Gastrocnemius medialis (tissue), 4 donors: ENCODE data around the gene IGF1R. TPM values are rescaled to one million over a fixed set of nuclear protein-coding genes. Genes with fewer than 3 reads are reported as not detected.

Experiments
- ATAC-seq, 2 donors: fragments of 150-250 bp; one replicate each; pipeline ENCODE4 v1.9.1; 2016
- DNase-seq, 2 donors: peaks; one replicate each; pipeline ENCODE4 v3.0.0-alpha.2; 2019
- H3K27ac ChIP-seq, 4 donors: fragments of 200-600 bp; sonication (generic); 1 replicate in 1 of 4; 2 replicates in 3 of 4; pipeline ENCODE4 v1.5.1; 2016 to 2018; ENCODE audit warnings: mild to moderate bottlenecking in 2 of 4, moderate library complexity in 1 of 4
- H3K27me3 ChIP-seq, 3 donors: fragments of 200-600 bp; sonication (generic) in 2 of 3; 1 replicate in 1 of 3; 2 replicates in 2 of 3; pipeline versions ENCODE4 v1.5.1 to v1.6.0; 2016 to 2019; ENCODE audit warnings: mild to moderate bottlenecking in 1 of 3, moderate library complexity in 1 of 3
- H3K36me3 ChIP-seq, 2 donors: fragments of 200-600 bp; sonication (generic) in 1 of 2; one replicate each; pipeline ENCODE4 v1.5.1; 2017 to 2018
- H3K4me1 ChIP-seq, 2 donors: fragments of 200-600 bp; sonication (generic) in 1 of 2; one replicate each; pipeline ENCODE4 v1.5.1; 2016 to 2017; ENCODE audit warnings: mild to moderate bottlenecking in 2 of 2
- H3K4me3 ChIP-seq, 4 donors: fragments of 200-600 bp; sonication (generic) in 3 of 4; 1 replicate in 1 of 4; 2 replicates in 3 of 4; pipeline ENCODE4 v1.5.1; 2016 to 2019; ENCODE audit warnings: mild to moderate bottlenecking in 2 of 4
- H3K9me3 ChIP-seq, 3 donors: fragments of 200-600 bp; sonication (generic) in 2 of 3; 1 replicate in 1 of 3; 2 replicates in 2 of 3; pipeline ENCODE4 v1.5.1; 2016 to 2019
- POLR2A ChIP-seq, 2 donors: fragments of 450-650 bp; IDR thresholded peaks; one replicate each; pipeline ENCODE4 v1.6.1; 2017; ENCODE audit warnings: antibody characterized with exemption in 2 of 2, mild to moderate bottlenecking in 2 of 2, moderate library complexity in 2 of 2
- in situ Hi-C, 4 donors: fragments of 200-750 bp; cut with MboI; loops; one replicate each; pipeline versions ENCODE4 v1.15.0 to v1.8.0; 2017; ENCODE audit warnings: low sequenced_read_pairs in 4 of 4
- intact Hi-C: fragments of 100-400 bp; cut with DNase I; formaldehyde crosslinking; loops from one replicate; pipeline ENCODE4 v1.15.1; 2023; ENCODE audit warnings: low total_unique reads
- total RNA-seq, 4 donors: library from RNA; depleted of rRNA; stranded (reverse); fragments of >200 nt; gene quantifications; one replicate each; pipeline versions ENCODE4 v1.1.0 to v1.2.3, GENCODE V29; 2016
- TF ChIP-seq, protein P1 (sequence below), 5 experiments: fragments of 450-650 bp in 3 of 5; fragments of 200-600 bp in 2 of 5; sonication (generic) in 2 of 5; IDR thresholded peaks in 4 of 5; conservative IDR thresholded peaks in 1 of 5; 1 replicate in 4 of 5; 2 replicates in 1 of 5; pipeline ENCODE4 v1.5.1; 2016 to 2019; ENCODE audit warnings: antibody characterized with exemption in 5 of 5, mild to moderate bottlenecking in 3 of 5, moderate library complexity in 3 of 5

Gene IGF1R
- total RNA-seq, 4 donors from 2014 or later: 10.1 to 50.4 (median 12.3) TPM

DNA sequence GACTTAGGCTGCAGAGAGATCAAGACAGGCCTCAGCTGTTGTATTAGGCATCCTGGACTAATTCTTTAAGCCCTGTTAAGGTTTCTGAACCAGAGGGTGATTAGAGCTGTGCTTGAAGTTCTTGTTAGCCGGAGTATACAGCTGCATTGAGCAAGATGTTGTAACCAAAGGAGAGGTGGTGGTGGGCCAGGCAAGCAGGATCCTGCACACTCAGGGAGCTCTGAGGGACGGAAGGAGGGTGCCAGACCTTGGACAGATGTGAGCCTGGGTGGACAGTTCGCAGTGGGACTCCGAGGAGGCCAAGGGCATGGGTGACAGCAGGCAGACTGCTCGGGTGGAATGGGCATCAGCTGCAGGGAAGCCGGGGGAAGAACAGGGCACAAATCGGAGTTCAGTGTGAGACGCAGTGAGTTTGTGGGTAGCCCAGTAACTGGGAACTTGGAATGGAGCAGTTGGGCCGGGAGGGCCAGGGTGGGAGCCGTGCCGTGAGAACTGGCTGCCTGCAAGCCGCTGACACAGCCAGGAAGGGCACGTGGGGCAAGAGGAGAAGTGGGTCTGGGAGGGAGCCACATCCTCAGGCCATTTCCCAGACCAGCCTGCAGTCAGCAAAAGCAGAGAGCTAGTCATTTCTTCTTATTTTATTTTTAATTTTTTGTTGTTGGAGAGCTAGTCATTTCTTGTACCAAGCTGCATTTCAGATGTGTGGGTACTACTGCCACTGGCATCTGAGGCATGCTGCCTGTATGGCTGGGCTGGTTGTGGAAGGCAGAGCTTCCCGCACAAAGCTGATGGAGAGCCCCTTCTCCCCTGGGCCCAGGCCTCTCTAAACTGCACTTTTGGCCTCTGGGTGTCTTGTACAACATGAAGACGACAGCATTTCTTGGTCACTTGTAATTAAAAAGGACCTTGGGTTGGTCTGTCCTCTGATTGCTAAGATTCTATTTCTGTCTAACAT lies 298.2 kb downstream of the IGF1R start:
- H3K4me3 ChIP-seq: peak overlapping the region in 1 of 4 donors; percentile 30
- intact Hi-C loops (no loop called here), in situ Hi-C loops (loop anchor here in 2 of 4 donors (10.0 kb wide), 1 partner anchor 108 kb away; no protein-coding TSS in a partner anchor)
- DNase-seq: peak; percentile 76 to 87
- H3K27me3 ChIP-seq: no peaks in the 10 kb centered on the region
- peaks cover 0 to 8% of the 10 kb centered on the region in 2 donors for H3K36me3 ChIP-seq
- peak; percentile 46 to 58 for ATAC-seq
- H3K4me1 ChIP-seq: peaks cover 54 to 65% of the 10 kb centered on the region in 2 donors
- H3K27ac ChIP-seq: peak overlapping the region; percentile 82 to 96 (median 90)
- peak in 1 of 2 donors; percentile 66 for TF ChIP-seq POLR2A (IDR thresholded peaks at IDR 0.05)
- TF ChIP-seq, protein P1, sequence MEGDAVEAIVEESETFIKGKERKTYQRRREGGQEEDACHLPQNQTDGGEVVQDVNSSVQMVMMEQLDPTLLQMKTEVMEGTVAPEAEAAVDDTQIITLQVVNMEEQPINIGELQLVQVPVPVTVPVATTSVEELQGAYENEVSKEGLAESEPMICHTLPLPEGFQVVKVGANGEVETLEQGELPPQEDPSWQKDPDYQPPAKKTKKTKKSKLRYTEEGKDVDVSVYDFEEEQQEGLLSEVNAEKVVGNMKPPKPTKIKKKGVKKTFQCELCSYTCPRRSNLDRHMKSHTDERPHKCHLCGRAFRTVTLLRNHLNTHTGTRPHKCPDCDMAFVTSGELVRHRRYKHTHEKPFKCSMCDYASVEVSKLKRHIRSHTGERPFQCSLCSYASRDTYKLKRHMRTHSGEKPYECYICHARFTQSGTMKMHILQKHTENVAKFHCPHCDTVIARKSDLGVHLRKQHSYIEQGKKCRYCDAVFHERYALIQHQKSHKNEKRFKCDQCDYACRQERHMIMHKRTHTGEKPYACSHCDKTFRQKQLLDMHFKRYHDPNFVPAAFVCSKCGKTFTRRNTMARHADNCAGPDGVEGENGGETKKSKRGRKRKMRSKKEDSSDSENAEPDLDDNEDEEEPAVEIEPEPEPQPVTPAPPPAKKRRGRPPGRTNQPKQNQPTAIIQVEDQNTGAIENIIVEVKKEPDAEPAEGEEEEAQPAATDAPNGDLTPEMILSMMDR (IDR thresholded peaks at IDR 0.05 in 4 of 5, conservative IDR thresholded peaks at IDR 0.05 in 1 of 5): no peak
- no peaks in the 10 kb centered on the region for H3K9me3 ChIP-seq

- Histone ChIP-seq H3K4me1 (peaks cover 52 to 69% of the 10 kb centered on the region in 2 donors), H3K36me3 (peaks cover 0 to 8% of the 10 kb centered on the region in 2 donors)
Observed at GRCh38 chr15:98948456-98948855, 300.1 kb downstream of the IGF1R start.

GRCh38 chr15:98948941-98949340 lies 300.6 kb downstream of the IGF1R start:
- H3K9me3 ChIP-seq: no peaks in the 10 kb centered on the region
- intact Hi-C loops: no loop called here
- H3K36me3 ChIP-seq: peaks cover 0 to 8% of the 10 kb centered on the region in 2 donors
- peak overlapping the region in 1 of 4 donors; percentile 96 for H3K27ac ChIP-seq
- in situ Hi-C loops: loop anchor here in 2 of 4 donors (10.0 kb wide), 1 partner anchor 106 kb away; no protein-coding TSS in a partner anchor
- DNase-seq (no peak), ATAC-seq (no peak)
- no peak for TF ChIP-seq POLR2A (IDR thresholded peaks at IDR 0.05)
- TF ChIP-seq, protein P1 (IDR thresholded peaks at IDR 0.05 in 4 of 5, conservative IDR thresholded peaks at IDR 0.05 in 1 of 5): no peak
- no peaks in the 10 kb centered on the region for H3K27me3 ChIP-seq
- peaks cover 54 to 71% of the 10 kb centered on the region in 2 donors for H3K4me1 ChIP-seq
- H3K4me3 ChIP-seq: no peak overlapping the region

More at GRCh38 chr15:98948456-98948855, 300.1 kb downstream of the IGF1R start:
- no peak for TF ChIP-seq POLR2A (IDR thresholded peaks at IDR 0.05)
- TF ChIP-seq, protein P1 (IDR thresholded peaks at IDR 0.05 in 4 of 5, conservative IDR thresholded peaks at IDR 0.05 in 1 of 5): no peak
- Histone ChIP-seq H3K27ac (peak overlapping the region in 2 of 4 donors; percentile 82 to 96), H3K27me3 (no peaks in the 10 kb centered on the region), H3K9me3 (no peaks in the 10 kb centered on the region), H3K4me3 (no peak overlapping the region)
- DNase-seq: no peak
- ATAC-seq: no peak
- intact Hi-C loops (no loop called here), in situ Hi-C loops (loop anchor here in 2 of 4 donors (10.0 kb wide), 1 partner anchor 106 kb away; no protein-coding TSS in a partner anchor)

GRCh38 chr15:98949624-98950023 lies 301.3 kb downstream of the IGF1R start:
- intact Hi-C loops: no loop called here
- Histone ChIP-seq H3K27ac (no peak overlapping the region), H3K4me1 (peaks cover 54 to 71% of the 10 kb centered on the region in 2 donors), H3K36me3 (peaks cover 0 to 8% of the 10 kb centered on the region in 2 donors), H3K9me3 (no peaks in the 10 kb centered on the region), H3K4me3 (no peak overlapping the region), H3K27me3 (no peaks in the 10 kb centered on the region)
- ATAC-seq (no peak), DNase-seq (no peak)
- in situ Hi-C loops: loop anchor here in 2 of 4 donors (10.0 kb wide), 1 partner anchor 105 kb away; no protein-coding TSS in a partner anchor
- no peak for TF ChIP-seq POLR2A (IDR thresholded peaks at IDR 0.05)
- TF ChIP-seq, protein P1 (IDR thresholded peaks at IDR 0.05 in 4 of 5, conservative IDR thresholded peaks at IDR 0.05 in 1 of 5): no peak
